ENCODE data around the gene BEND6. TPM values are rescaled to one million over a fixed set of nuclear protein-coding genes. Genes with fewer than 3 reads are reported as not detected.

The BEND6 gene, protein sequence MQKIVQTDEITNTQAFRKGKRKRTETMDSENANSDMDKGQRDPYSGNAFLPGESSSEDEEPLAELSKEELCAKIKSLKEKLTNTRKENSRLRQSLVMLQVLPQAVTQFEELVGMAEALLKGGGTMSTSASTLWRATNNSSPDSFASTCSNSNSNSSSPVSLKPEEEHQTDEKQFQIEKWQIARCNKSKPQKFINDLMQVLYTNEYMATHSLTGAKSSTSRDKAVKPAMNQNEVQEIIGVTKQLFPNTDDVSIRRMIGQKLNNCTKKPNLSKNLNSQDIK
- not detected for total RNA-seq
- 0.32 TPM for total RNA-seq (2013)

DNA sequence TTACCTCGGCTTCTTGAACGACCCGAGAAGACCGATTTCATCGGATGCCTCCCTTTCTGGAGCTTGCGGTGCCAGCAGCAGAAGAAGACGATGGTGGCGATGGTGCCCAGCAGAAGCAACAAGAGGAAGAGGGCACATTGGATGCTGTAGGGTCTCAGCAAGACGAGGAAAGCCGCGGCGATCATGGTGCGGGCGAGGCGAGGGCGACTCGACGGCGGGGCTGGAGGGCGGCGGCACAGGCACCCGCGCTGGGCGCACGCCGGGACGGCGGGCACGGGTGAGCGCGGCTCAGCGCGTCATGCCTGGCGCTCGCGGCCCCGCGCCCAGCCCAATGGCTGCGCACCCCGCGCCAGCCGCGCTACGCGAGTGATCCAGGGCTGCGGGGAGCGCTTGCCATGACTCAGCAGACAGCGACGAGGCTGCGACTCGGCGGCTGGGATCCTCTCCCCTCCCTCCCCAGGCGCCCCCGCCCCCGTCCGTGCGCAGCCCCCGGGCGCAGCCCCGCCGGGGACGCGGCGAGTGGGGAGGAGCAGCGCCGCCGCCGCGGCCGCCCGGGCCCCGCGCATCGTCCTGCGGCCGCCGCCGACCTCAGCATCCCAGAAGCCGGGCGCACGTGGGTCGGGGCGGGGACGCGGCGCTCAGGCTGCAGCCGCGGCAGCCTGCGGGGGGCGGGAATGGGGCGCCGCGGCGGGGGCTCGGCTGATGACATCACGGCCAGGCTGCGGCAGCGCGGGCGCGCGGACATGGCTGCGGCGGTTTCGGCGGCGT lies at the start of gene BEND6:
Gene BEND6, plus strand, starts transcription at position 705 of the 768 bp plus-strand sequence. CDS start 26,704 bp downstream, outside the sequence.
- peaks cover 22% of the 10 kb centered on the region for H3K27me3 ChIP-seq (ENCODE audit: control insufficient read depth, insufficient read depth, low read length)
- peaks cover 37 to 66% of the 10 kb centered on the region in 2 donors for H3K27me3 Mint-ChIP-seq (ENCODE audit: low read depth in 2 of 2)

DNA sequence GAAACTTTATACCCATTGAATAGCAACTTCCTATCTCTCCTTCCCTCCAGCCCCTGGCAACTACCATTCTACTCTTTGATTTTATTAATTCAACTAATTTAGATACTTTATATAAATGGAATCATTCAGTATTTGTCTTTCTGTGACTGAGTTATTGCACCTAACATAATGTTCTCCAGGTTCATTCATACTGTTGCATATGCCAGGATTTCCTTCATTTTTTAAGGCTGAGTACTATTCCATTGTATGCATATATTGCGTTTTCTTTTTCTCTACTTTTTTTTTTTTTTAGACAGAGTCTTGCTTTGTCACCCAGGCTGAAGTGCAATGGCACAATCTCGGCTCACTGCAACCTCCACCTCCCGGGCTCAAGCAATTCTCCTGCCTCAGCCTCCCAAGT lies 49.5 kb upstream of the BEND6 start:
- H3K36me3 Mint-ChIP-seq: no peaks in the 10 kb centered on the region
- TF ChIP-seq, protein P1, sequence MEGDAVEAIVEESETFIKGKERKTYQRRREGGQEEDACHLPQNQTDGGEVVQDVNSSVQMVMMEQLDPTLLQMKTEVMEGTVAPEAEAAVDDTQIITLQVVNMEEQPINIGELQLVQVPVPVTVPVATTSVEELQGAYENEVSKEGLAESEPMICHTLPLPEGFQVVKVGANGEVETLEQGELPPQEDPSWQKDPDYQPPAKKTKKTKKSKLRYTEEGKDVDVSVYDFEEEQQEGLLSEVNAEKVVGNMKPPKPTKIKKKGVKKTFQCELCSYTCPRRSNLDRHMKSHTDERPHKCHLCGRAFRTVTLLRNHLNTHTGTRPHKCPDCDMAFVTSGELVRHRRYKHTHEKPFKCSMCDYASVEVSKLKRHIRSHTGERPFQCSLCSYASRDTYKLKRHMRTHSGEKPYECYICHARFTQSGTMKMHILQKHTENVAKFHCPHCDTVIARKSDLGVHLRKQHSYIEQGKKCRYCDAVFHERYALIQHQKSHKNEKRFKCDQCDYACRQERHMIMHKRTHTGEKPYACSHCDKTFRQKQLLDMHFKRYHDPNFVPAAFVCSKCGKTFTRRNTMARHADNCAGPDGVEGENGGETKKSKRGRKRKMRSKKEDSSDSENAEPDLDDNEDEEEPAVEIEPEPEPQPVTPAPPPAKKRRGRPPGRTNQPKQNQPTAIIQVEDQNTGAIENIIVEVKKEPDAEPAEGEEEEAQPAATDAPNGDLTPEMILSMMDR (IDR thresholded peaks at IDR 0.05): no peak
- Histone ChIP-seq H3K4me3 (ENCODE audit: low read length) (no peak overlapping the region), H3K4me1 (ENCODE audit: control insufficient read depth, insufficient read depth, low read length) (peaks cover 4% of the 10 kb centered on the region), H3K27me3 (ENCODE audit: control insufficient read depth, insufficient read depth, low read length) (no peaks in the 10 kb centered on the region), H3K27ac (ENCODE audit: low read length) (no peak overlapping the region), H3K36me3 (ENCODE audit: control insufficient read depth, insufficient read depth, low read length) (no peaks in the 10 kb centered on the region), H3K9me3 (ENCODE audit: control insufficient read depth, insufficient read depth, low read length) (no peaks in the 10 kb centered on the region)
- peaks cover 5 to 15% of the 10 kb centered on the region in 2 donors for H3K27me3 Mint-ChIP-seq (ENCODE audit: low read depth in 2 of 2)
- no peak overlapping the region for H3K27ac Mint-ChIP-seq
- no peaks in the 10 kb centered on the region for H3K9me3 Mint-ChIP-seq
- DNase-seq (no peak), ATAC-seq (no peak)
- H3K4me3 Mint-ChIP-seq: no peak overlapping the region
- intact Hi-C loops (cut with micrococcal nuclease): no loop called here
- WGBS (ENCODE audit: insufficient coverage): 92% methylated on average over 1 of the region's 3 CpGs
- no peaks in the 10 kb centered on the region for H3K4me1 Mint-ChIP-seq

More for the DNA sequence above, at the start of gene BEND6:
- under 1% methylated on average over 106 of the region's 107 CpGs for WGBS (ENCODE audit: insufficient coverage)
- H3K4me3 ChIP-seq (ENCODE audit: low read length): peak within 1 kb of the TSS; percentile 37
- H3K27ac ChIP-seq (ENCODE audit: low read length): no peak within 1 kb of the TSS
- DNase-seq (peak; percentile 23 to 40), ATAC-seq (peak; percentile 64 to 69 (median 66))
- intact Hi-C loops (cut with micrococcal nuclease): no loop called here
- H3K4me1 ChIP-seq (ENCODE audit: control insufficient read depth, insufficient read depth, low read length): peaks cover 19% of the 10 kb centered on the region
- Mint-ChIP-seq H3K4me1 (peaks cover 11 to 23% of the 10 kb centered on the region in 2 donors), H3K4me3 (peak within 1 kb of the TSS; percentile 90), H3K9me3 (no peaks in the 10 kb centered on the region), H3K27ac (peak within 1 kb of the TSS in 1 of 2 donors; percentile 65), H3K36me3 (no peaks in the 10 kb centered on the region)
- H3K9me3 ChIP-seq (ENCODE audit: control insufficient read depth, insufficient read depth, low read length): no peaks in the 10 kb centered on the region
- no peaks in the 10 kb centered on the region for H3K36me3 ChIP-seq (ENCODE audit: control insufficient read depth, insufficient read depth, low read length)
- TF ChIP-seq, protein P1 (IDR thresholded peaks at IDR 0.05): no peak

DNA sequence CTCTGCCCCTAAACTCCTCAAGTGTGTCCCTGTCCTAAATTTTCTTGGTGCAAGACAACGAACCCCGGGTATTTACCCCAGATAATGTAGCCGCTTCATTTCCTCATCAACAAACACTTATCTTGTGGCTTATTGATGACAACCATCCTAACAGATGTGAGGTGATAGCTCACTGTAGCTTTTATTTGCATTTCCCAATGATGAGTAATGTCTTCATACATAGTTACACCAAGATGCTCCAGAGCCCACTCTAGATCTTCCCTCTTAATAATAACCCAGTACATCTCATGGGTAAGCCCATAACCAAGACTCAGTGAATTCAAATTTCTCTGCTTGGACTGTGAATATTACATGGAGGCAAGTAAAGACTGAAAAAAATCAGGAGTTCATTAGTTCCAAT lies 48.2 kb upstream of the BEND6 start:
- H3K27me3 Mint-ChIP-seq (ENCODE audit: low read depth in 2 of 2): peaks cover 5 to 15% of the 10 kb centered on the region in 2 donors
- Histone ChIP-seq H3K27ac (ENCODE audit: low read length) (no peak overlapping the region), H3K4me3 (ENCODE audit: low read length) (no peak overlapping the region), H3K9me3 (ENCODE audit: control insufficient read depth, insufficient read depth, low read length) (no peaks in the 10 kb centered on the region), H3K36me3 (ENCODE audit: control insufficient read depth, insufficient read depth, low read length) (no peaks in the 10 kb centered on the region), H3K4me1 (ENCODE audit: control insufficient read depth, insufficient read depth, low read length) (peaks cover 4% of the 10 kb centered on the region), H3K27me3 (ENCODE audit: control insufficient read depth, insufficient read depth, low read length) (no peaks in the 10 kb centered on the region)
- H3K27ac Mint-ChIP-seq: no peak overlapping the region
- no peak for DNase-seq
- no peaks in the 10 kb centered on the region for H3K9me3 Mint-ChIP-seq
- H3K4me1 Mint-ChIP-seq: no peaks in the 10 kb centered on the region
- ATAC-seq: no peak
- H3K4me3 Mint-ChIP-seq: no peak overlapping the region
- WGBS (ENCODE audit: insufficient coverage): 81% methylated on average over 3 of the region's 3 CpGs
- intact Hi-C loops (cut with micrococcal nuclease): no loop called here
- TF ChIP-seq, protein P1 (IDR thresholded peaks at IDR 0.05): no peak
- H3K36me3 Mint-ChIP-seq: no peaks in the 10 kb centered on the region

Measured in natural killer cell (primary cell).